Measurements from ENCODE around the gene SCUBE2. TPM values are rescaled to one million over a fixed set of nuclear protein-coding genes. Genes with fewer than 3 reads are reported as not detected.

SCUBE2 gene
- total RNA-seq, 2 donors from 2014 or later, result 6.6 to 40.0 TPM

GRCh38 chr11:9057007-9057406 is 34.4 kb downstream of the SCUBE2 start:
- TF ChIP-seq CTCF (IDR thresholded peaks at IDR 0.05), result no peak
- no peak for TF ChIP-seq POLR2A (IDR thresholded peaks at IDR 0.05)
- H3K4me1 ChIP-seq, result no peaks in the 10 kb centered on the region
- no peak overlapping the region for H3K27ac ChIP-seq
- no peak overlapping the region for H3K4me3 ChIP-seq
- no peaks in the 10 kb centered on the region for H3K27me3 ChIP-seq
- ATAC-seq (no peak), DNase-seq (no peak)
- H3K9me3 ChIP-seq, result no peaks in the 10 kb centered on the region
- intact Hi-C loops (cut with DNase I), result no loop called here
- no peaks in the 10 kb centered on the region for H3K36me3 ChIP-seq (replicated peaks in 1 of 2; ENCODE audit: insufficient read depth in 1 of 2, low read depth in 2 of 2)
- 52 to 54% methylated on average over 2 of the region's 2 CpGs for WGBS, 2 donors

GRCh38 chr11:9056467-9056866 is 34.9 kb downstream of the SCUBE2 start:
- no peak for TF ChIP-seq POLR2A (IDR thresholded peaks at IDR 0.05)
- TF ChIP-seq CTCF (IDR thresholded peaks at IDR 0.05), result no peak
- ATAC-seq (no peak), DNase-seq (no peak)
- H3K4me1 ChIP-seq, result no peaks in the 10 kb centered on the region
- WGBS, 2 donors, result 88 to 90% methylated on average over 6 of the region's 6 CpGs
- H3K27me3 ChIP-seq, result no peaks in the 10 kb centered on the region
- no peaks in the 10 kb centered on the region for H3K9me3 ChIP-seq
- H3K27ac ChIP-seq, result no peak overlapping the region
- H3K4me3 ChIP-seq, result no peak overlapping the region
- intact Hi-C loops (cut with DNase I), result no loop called here
- H3K36me3 ChIP-seq (replicated peaks in 1 of 2; ENCODE audit: insufficient read depth in 1 of 2, low read depth in 2 of 2), result no peaks in the 10 kb centered on the region

- H3K36me3 ChIP-seq (replicated peaks in 1 of 2; ENCODE audit: insufficient read depth in 1 of 2, low read depth in 2 of 2), result no peaks in the 10 kb centered on the region
- no peaks in the 10 kb centered on the region for H3K9me3 ChIP-seq
- TF ChIP-seq POLR2A (IDR thresholded peaks at IDR 0.05), result no peak
- TF ChIP-seq CTCF (IDR thresholded peaks at IDR 0.05), result no peak
- no peaks in the 10 kb centered on the region for H3K27me3 ChIP-seq
- 71 to 85% methylated on average over 6 to 7 of the region's 7 CpGs for WGBS, 2 donors
- ATAC-seq, result no peak
- DNase-seq, result no peak
- no peak overlapping the region for H3K27ac ChIP-seq
- intact Hi-C loops (cut with DNase I), result no loop called here
- no peaks in the 10 kb centered on the region for H3K4me1 ChIP-seq
- no peak overlapping the region for H3K4me3 ChIP-seq
Measured at GRCh38 chr11:9053316-9054035, 37.9 kb downstream of the SCUBE2 start.

GRCh38 chr11:9052316-9052715 is 39.1 kb downstream of the SCUBE2 start:
- Histone ChIP-seq H3K27ac (no peak overlapping the region), H3K27me3 (no peaks in the 10 kb centered on the region), H3K9me3 (no peaks in the 10 kb centered on the region), H3K4me1 (no peaks in the 10 kb centered on the region), H3K4me3 (no peak overlapping the region), H3K36me3 (replicated peaks in 1 of 2; ENCODE audit: insufficient read depth in 1 of 2, low read depth in 2 of 2) (no peaks in the 10 kb centered on the region)
- 81 to 93% methylated on average over 3 of the region's 3 CpGs for WGBS, 2 donors
- TF ChIP-seq POLR2A (IDR thresholded peaks at IDR 0.05) (no peak), CTCF (IDR thresholded peaks at IDR 0.05) (no peak)
- no peak for ATAC-seq
- intact Hi-C loops (cut with DNase I), result no loop called here
- no peak for DNase-seq

GRCh38 chr11:9049959-9050358 is 41.4 kb downstream of the SCUBE2 start:
- Histone ChIP-seq H3K9me3 (no peaks in the 10 kb centered on the region), H3K27ac (no peak overlapping the region), H3K4me3 (no peak overlapping the region), H3K27me3 (no peaks in the 10 kb centered on the region), H3K4me1 (no peaks in the 10 kb centered on the region), H3K36me3 (replicated peaks in 1 of 2; ENCODE audit: insufficient read depth in 1 of 2, low read depth in 2 of 2) (no peaks in the 10 kb centered on the region)
- TF ChIP-seq CTCF (IDR thresholded peaks at IDR 0.05) (no peak), POLR2A (IDR thresholded peaks at IDR 0.05) (no peak)
- DNase-seq, result no peak
- no peak for ATAC-seq
- 83 to 92% methylated on average over 2 of the region's 2 CpGs for WGBS, 2 donors
- intact Hi-C loops (cut with DNase I), result no loop called here

Data from body of pancreas (tissue), 4 donors.